Suprapubic skin (tissue), 3 donors: ENCODE results near the gene SPSB4.

Experiments
- CTCF ChIP-seq, 2 donors: fragments of 200-600 bp in 1 of 2; fragments of 450-650 bp in 1 of 2; sonication (generic) in 1 of 2; IDR thresholded peaks; one replicate each; pipeline ENCODE4 v1.5.1; 2016 to 2019; ENCODE audit warnings: antibody characterized with exemption in 2 of 2, mild to moderate bottlenecking in 1 of 2, moderate library complexity in 1 of 2
- POLR2AphosphoS5 ChIP-seq, 3 donors: sonication (generic); formaldehyde crosslinking; IDR thresholded peaks; one replicate each; pipeline ENCODE4 v1.6.1; 2017; ENCODE audit warnings: antibody characterized with exemption in 3 of 3

DNA sequence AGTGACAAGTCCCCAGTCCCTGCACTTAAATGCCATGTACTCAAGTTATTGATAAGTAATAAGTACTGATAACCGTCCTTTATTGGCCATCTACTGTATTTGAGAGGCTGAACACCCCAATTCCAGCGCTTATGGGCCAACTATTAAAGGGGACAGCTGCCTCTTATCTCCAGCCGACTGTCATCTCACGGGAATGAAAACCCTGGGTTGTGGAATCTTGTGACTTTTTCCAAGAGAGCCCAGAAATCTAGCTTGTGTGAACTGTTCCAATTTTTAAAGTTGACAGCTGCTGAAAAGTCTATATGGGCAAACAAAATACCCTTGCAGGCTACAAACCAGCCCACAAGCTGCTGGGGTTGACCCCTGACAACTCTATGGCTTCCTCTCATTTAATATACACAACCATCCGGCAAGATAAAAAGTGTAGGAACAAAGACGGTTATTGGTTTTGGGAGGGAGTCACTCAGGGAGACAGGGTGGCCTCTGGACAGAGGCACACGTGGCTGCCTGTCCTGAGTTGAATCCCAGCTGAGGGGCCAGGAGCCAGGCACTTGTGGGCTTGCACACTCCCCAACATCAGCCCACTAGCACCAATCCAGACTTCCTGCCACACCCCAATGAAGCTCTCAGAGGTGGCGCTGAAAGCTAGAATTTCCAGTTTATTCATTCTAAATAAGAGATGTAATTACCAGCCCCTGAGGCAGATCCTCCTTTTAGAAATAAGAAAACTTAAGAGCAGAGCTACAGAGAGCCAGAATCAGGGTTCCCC is 16.2 kb downstream of the SPSB4 start:
- TF ChIP-seq POLR2AphosphoS5 (IDR thresholded peaks at IDR 0.05) (no peak), CTCF (IDR thresholded peaks at IDR 0.05) (no peak)
